Gastroesophageal sphincter (tissue), 4 donors: Measurements from ENCODE around the gene STUM. TPM values are rescaled to one million over a fixed set of nuclear protein-coding genes. Genes with fewer than 3 reads are reported as not detected.

ENCODE experiments used
- ATAC-seq: fragments of 150-250 bp; one replicate; pipeline ENCODE4 v1.9.1; 2016; ENCODE audit warnings: mild to moderate bottlenecking, moderate library complexity
- H3K27ac ChIP-seq, 4 donors: fragments of 200-600 bp; sonication (generic) in 3 of 4; 1 replicate in 3 of 4; 2 replicates in 1 of 4; pipeline ENCODE4 v1.5.1; 2016 to 2019
- H3K27me3 ChIP-seq: fragments of 200-600 bp; sonication (generic); one replicate; pipeline ENCODE4 v1.5.1; 2019
- H3K36me3 ChIP-seq, 2 donors: fragments of 200-600 bp; sonication (generic); one replicate each; pipeline ENCODE4 v1.5.1; 2019; ENCODE audit warnings: control low read depth in 1 of 2
- H3K4me1 ChIP-seq, 3 donors: fragments of 200-600 bp; sonication (generic); 1 replicate in 2 of 3; 2 replicates in 1 of 3; pipeline ENCODE4 v1.5.1; 2016 to 2019; ENCODE audit warnings: control low read depth in 2 of 3
- H3K4me3 ChIP-seq, 2 donors: fragments of 200-600 bp; sonication (generic); one replicate each; pipeline ENCODE4 v1.5.1; 2019; ENCODE audit warnings: mild to moderate bottlenecking in 1 of 2, moderate library complexity in 1 of 2
- H3K9me3 ChIP-seq, 3 donors: fragments of 200-600 bp; sonication (generic); one replicate each; pipeline ENCODE4 v1.5.1; 2017 to 2019; ENCODE audit warnings: control low read depth in 2 of 3
- EP300 ChIP-seq: sonication (generic); formaldehyde crosslinking; IDR thresholded peaks from one replicate; pipeline ENCODE4 v1.6.1; 2017; ENCODE audit warnings: antibody characterized with exemption, mild to moderate bottlenecking
- POLR2A ChIP-seq, 2 donors: fragments of 450-650 bp; IDR thresholded peaks; one replicate each; pipeline ENCODE4 v1.6.1; 2017; ENCODE audit warnings: antibody characterized with exemption in 2 of 2, mild to moderate bottlenecking in 2 of 2, moderate library complexity in 1 of 2
- POLR2AphosphoS5 ChIP-seq: sonication (generic); formaldehyde crosslinking; IDR thresholded peaks from one replicate; pipeline ENCODE4 v1.6.1; 2017; ENCODE audit warnings: antibody characterized with exemption
- WGBS, 2 donors: methylation state at CpG; one replicate each; pipeline ENCODE4 v1.1.5; 2018; ENCODE audit warnings: low coverage in 1 of 2; 5-methylcytosine and 5-hydroxymethylcytosine counted together
- total RNA-seq, 4 donors: library from RNA; depleted of rRNA; stranded (reverse); fragments of >200 nt; gene quantifications; one replicate each; pipeline ENCODE4 v1.1.0, GENCODE V29; 2016
- TF ChIP-seq, protein P1 (sequence below), 4 experiments: fragments of 200-600 bp in 2 of 4; fragments of 450-650 bp in 2 of 4; sonication (generic) in 1 of 4; IDR thresholded peaks; one replicate each; pipeline ENCODE4 v1.5.1; 2017 to 2019; ENCODE audit warnings: antibody characterized with exemption in 4 of 4, mild to moderate bottlenecking in 2 of 4, moderate library complexity in 2 of 4

The STUM gene
- total RNA-seq, 4 donors from 2014 or later: 2.8 to 9.1 (median 4.5) TPM

DNA sequence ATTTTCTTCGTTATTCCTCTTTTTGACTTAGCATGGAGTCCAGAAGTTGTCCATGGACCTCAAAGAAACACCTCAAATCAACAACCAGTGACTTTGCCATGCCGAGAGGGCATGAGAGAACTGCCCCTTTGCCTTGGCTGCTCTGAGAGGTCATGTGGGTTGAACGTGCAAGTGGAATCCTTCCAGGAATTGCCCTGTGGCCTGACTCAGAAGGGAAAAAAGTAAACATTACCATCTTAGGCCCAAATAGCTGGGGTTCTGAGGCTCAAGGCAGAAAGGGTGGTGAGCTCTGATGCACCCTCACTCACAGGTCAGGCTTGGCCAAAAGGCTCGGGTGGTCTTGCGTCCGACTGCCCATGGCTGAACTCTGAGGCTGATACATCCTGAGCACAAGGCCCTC lies 15.1 kb downstream of the STUM start:
- H3K9me3 ChIP-seq: no peaks in the 10 kb centered on the region
- H3K27ac ChIP-seq: peak overlapping the region in 3 of 4 donors; percentile 54 to 83 (median 58)
- no peaks in the 10 kb centered on the region for H3K27me3 ChIP-seq
- H3K36me3 ChIP-seq: no peaks in the 10 kb centered on the region
- peaks cover 0 to 55% (median 14%) of the 10 kb centered on the region in 3 donors for H3K4me1 ChIP-seq
- no peak overlapping the region for H3K4me3 ChIP-seq
- no peak for TF ChIP-seq POLR2A (IDR thresholded peaks at IDR 0.05)
- TF ChIP-seq POLR2AphosphoS5: peak; percentile 77
- TF ChIP-seq, protein P1, sequence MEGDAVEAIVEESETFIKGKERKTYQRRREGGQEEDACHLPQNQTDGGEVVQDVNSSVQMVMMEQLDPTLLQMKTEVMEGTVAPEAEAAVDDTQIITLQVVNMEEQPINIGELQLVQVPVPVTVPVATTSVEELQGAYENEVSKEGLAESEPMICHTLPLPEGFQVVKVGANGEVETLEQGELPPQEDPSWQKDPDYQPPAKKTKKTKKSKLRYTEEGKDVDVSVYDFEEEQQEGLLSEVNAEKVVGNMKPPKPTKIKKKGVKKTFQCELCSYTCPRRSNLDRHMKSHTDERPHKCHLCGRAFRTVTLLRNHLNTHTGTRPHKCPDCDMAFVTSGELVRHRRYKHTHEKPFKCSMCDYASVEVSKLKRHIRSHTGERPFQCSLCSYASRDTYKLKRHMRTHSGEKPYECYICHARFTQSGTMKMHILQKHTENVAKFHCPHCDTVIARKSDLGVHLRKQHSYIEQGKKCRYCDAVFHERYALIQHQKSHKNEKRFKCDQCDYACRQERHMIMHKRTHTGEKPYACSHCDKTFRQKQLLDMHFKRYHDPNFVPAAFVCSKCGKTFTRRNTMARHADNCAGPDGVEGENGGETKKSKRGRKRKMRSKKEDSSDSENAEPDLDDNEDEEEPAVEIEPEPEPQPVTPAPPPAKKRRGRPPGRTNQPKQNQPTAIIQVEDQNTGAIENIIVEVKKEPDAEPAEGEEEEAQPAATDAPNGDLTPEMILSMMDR (IDR thresholded peaks at IDR 0.05): no peak
- no peak for TF ChIP-seq EP300
- no peak for ATAC-seq
- 54 to 90% methylated on average over 2 to 4 of the region's 6 CpGs for WGBS, 2 donors

- Histone ChIP-seq H3K4me3 (no peak overlapping the region), H3K9me3 (no peaks in the 10 kb centered on the region), H3K4me1 (peaks cover 0 to 73% (median 28%) of the 10 kb centered on the region in 3 donors), H3K27me3 (no peaks in the 10 kb centered on the region), H3K36me3 (no peaks in the 10 kb centered on the region), H3K27ac (peak overlapping the region in 2 of 4 donors; percentile 58 to 83)
- WGBS, 2 donors: no CpG with 5 or more reads among the region's 8 CpGs
- TF ChIP-seq POLR2A (IDR thresholded peaks at IDR 0.05) (no peak), EP300 (no peak), POLR2AphosphoS5 (no peak)
- TF ChIP-seq, protein P1 (IDR thresholded peaks at IDR 0.05): no peak
- no peak for ATAC-seq
Measured at GRCh38 chr1:226565476-226565875, 16.9 kb downstream of the STUM start.

DNA sequence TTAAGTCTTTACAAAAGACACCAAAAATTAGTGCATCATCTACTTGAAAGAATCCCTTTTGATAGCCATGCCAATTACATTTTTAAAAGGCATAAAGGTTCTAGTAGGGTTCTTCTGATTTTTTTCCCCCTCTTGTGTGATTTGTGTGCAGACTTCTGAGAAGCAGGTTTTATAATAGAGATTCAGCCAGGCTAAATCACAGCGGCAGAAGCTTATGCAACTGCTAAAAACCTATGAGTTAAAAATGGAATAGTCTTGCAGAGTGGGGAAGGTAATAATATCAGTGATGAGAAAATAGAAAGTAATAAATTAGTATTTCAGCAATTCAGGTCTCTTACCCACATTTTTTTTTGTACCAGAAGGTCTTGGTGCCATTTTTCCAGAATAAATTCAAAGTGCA lies 17.7 kb downstream of the STUM start:
- no peak for ATAC-seq
- Histone ChIP-seq H3K4me1 (peaks cover 0 to 74% (median 28%) of the 10 kb centered on the region in 3 donors), H3K9me3 (no peaks in the 10 kb centered on the region), H3K4me3 (no peak overlapping the region), H3K36me3 (no peaks in the 10 kb centered on the region), H3K27me3 (no peaks in the 10 kb centered on the region), H3K27ac (peak overlapping the region in 2 of 4 donors; percentile 77 to 83)
- no peak for TF ChIP-seq POLR2AphosphoS5
- no peak for TF ChIP-seq POLR2A (IDR thresholded peaks at IDR 0.05)
- no peak for TF ChIP-seq EP300
- TF ChIP-seq, protein P1 (IDR thresholded peaks at IDR 0.05): no peak
- 94 to 100% methylated on average over 1 of the region's 1 CpG for WGBS, 2 donors

- peaks cover 0 to 74% (median 28%) of the 10 kb centered on the region in 3 donors for H3K4me1 ChIP-seq
- H3K9me3 ChIP-seq: no peaks in the 10 kb centered on the region
- no peak for TF ChIP-seq EP300
- TF ChIP-seq POLR2AphosphoS5: no peak
- no peak for TF ChIP-seq POLR2A (IDR thresholded peaks at IDR 0.05)
- TF ChIP-seq, protein P1 (IDR thresholded peaks at IDR 0.05): no peak
- H3K27ac ChIP-seq: peak overlapping the region in 3 of 4 donors; percentile 77 to 83 (median 80)
- WGBS, 2 donors: 90 to 92% methylated on average over 2 of the region's 3 CpGs
- no peaks in the 10 kb centered on the region for H3K36me3 ChIP-seq
- no peaks in the 10 kb centered on the region for H3K27me3 ChIP-seq
- no peak for ATAC-seq
- no peak overlapping the region for H3K4me3 ChIP-seq
Measured at GRCh38 chr1:226566760-226567159, 18.2 kb downstream of the STUM start.

DNA sequence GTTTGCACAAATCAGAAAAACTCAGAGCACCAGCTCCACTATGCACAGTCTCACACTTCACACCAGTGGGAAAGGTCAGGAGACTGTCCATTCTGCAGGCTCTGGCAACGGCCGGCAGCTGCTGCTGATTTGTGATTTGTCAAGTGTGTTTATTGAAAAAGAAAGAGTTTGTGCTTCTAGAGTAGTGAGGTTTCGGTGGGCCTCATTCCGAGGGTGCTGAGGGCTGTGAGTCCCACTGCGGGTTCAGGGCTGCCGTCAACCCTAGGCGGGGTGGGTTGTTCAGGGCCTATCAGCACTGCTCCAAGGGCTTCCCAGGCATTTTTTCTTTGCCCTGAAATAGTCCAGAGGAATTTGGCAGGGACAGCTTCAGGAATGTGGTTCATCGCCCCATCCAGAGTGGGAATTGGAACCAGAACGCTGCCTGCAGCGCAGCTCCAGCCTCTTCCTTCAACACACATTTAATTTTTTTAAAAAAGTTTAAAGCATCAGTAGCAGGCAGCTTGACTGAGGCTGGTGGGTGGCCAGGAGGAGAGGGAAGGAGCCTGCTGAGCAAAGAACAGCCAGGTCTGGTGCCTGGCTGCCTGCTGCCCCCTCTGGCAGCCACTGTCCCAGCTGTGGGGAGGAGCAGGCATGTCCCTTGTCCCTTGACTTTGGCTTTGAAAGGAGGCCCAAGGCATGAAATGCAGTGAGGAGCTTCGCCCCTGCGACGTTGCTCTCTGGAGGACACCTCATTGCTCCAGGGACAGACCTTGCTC lies 19.7 kb downstream of the STUM start:
- no peaks in the 10 kb centered on the region for H3K9me3 ChIP-seq
- 18 to 19% methylated on average over 4 to 8 of the region's 13 CpGs for WGBS, 2 donors
- no peaks in the 10 kb centered on the region for H3K36me3 ChIP-seq
- H3K4me1 ChIP-seq: peaks cover 0 to 68% (median 26%) of the 10 kb centered on the region in 3 donors
- peak; percentile 70 for ATAC-seq
- H3K27me3 ChIP-seq: no peaks in the 10 kb centered on the region
- no peak overlapping the region for H3K4me3 ChIP-seq
- TF ChIP-seq POLR2AphosphoS5: peak; percentile 51
- TF ChIP-seq, protein P1 (IDR thresholded peaks at IDR 0.05): peak in 3 of 4 experiments; percentile 24 to 60 (median 43)
- TF ChIP-seq EP300: no peak
- TF ChIP-seq POLR2A (IDR thresholded peaks at IDR 0.05): no peak
- peak overlapping the region; percentile 5 to 83 (median 78) for H3K27ac ChIP-seq
